ENCODE measurements around the gene RUNX2. TPM values are rescaled to one million over a fixed set of nuclear protein-coding genes. Genes with fewer than 3 reads are reported as not detected.

RUNX2 gene
- total and polyA plus RNA-seq, 9 of the 15 experiments (the other 6 are each of a cell fraction or from before 2014, with no cell fraction given), result 0.29 to 1.00 (median 0.43) TPM

- TF ChIP-seq STAT6 (CRISPR knock-in tag; IDR thresholded peaks at IDR 0.05) (no peak; the same call in 1 of the 2 replicates), ZSCAN32 (CRISPR knock-in tag; IDR thresholded peaks at IDR 0.05) (no peak), ZNF197 (CRISPR knock-in tag; IDR thresholded peaks at IDR 0.05; ENCODE audit: low read depth) (no peak), ZNF780A (CRISPR knock-in tag; IDR thresholded peaks at IDR 0.05) (no peak), RFX1 (IDR thresholded peaks at IDR 0.05) (no peak), STAT5B (CRISPR knock-in tag; IDR thresholded peaks at IDR 0.05) (no peak), ETV5 (CRISPR knock-in tag; IDR thresholded peaks at IDR 0.05; ENCODE audit: low read depth) (peak; percentile 62), ARID1B (IDR thresholded peaks at IDR 0.05) (0 out of 2 replicates have a peak, but pooled peaks have one; percentile 66), THAP7 (CRISPR knock-in tag; IDR thresholded peaks at IDR 0.05) (peak; percentile 98), TARDBP (IDR thresholded peaks at IDR 0.05) (0 out of 2 replicates have a peak, but pooled peaks have one; percentile 45), ZNF174 (CRISPR knock-in tag; IDR thresholded peaks at IDR 0.05) (no peak), ZBTB8A (IDR thresholded peaks at IDR 0.05; ENCODE audit: partially characterized antibody) (no peak), ETV6 (IDR thresholded peaks at IDR 0.05; ENCODE audit: borderline replicate concordance in 1 of 2, low read depth in 2 of 2, low read length in 1 of 2) (no peak), ETV6 (CRISPR knock-in tag; IDR thresholded peaks at IDR 0.05; ENCODE audit: borderline replicate concordance) (no peak), NR3C1 (CRISPR knock-in tag; IDR thresholded peaks at IDR 0.05) (0 out of 2 replicates have a peak, but pooled peaks have one; percentile 63), KAT2B (IDR thresholded peaks at IDR 0.05; ENCODE audit: low read depth, low read length) (no peak), MTA1 (IDR thresholded peaks at IDR 0.05; ENCODE audit: borderline replicate concordance) (no peak), NFATC3 (IDR thresholded peaks at IDR 0.05) (0 out of 2 replicates have a peak, but pooled peaks have one; percentile 28), ZNF77 (CRISPR knock-in tag; IDR thresholded peaks at IDR 0.05) (no peak), ZBED1 (IDR thresholded peaks at IDR 0.05) (peak; percentile 37; the same call in 1 of the 2 replicates), ZNF717 (CRISPR knock-in tag; IDR thresholded peaks at IDR 0.05) (no peak), PTBP1 (IDR thresholded peaks at IDR 0.05; ENCODE audit: low read depth, low read length) (no peak), ZNF431 (CRISPR knock-in tag; IDR thresholded peaks at IDR 0.05) (0 out of 2 replicates have a peak, but pooled peaks have one; percentile 4), JUN (IDR thresholded peaks at IDR 0.05; ENCODE audit: borderline replicate concordance, low read depth, low read length) (peak; percentile 45; the same call in 1 of the 2 replicates), JUN (CRISPR knock-in tag; IDR thresholded peaks at IDR 0.05; ENCODE audit: borderline replicate concordance) (no peak), ATF1 (CRISPR knock-in tag; IDR thresholded peaks at IDR 0.05) (no peak), ATF1 (tag; IDR thresholded peaks at IDR 0.05) (peak; percentile 86), C11orf30 (IDR thresholded peaks at IDR 0.05; ENCODE audit: low read depth) (0 out of 2 replicates have a peak, but pooled peaks have one; percentile 22), ZC3H4 (CRISPR knock-in tag; IDR thresholded peaks at IDR 0.05; ENCODE audit: borderline replicate concordance) (no peak), XRCC3 (IDR thresholded peaks at IDR 0.05) (no peak), PYGO2 (tag; IDR thresholded peaks at IDR 0.05) (no peak)
Measured at GRCh38 chr6:45377554-45378333, 49.6 kb downstream of the RUNX2 start, which contains the start of gene SUPT3H (continued).

Data from K562 (cell line).